Kidney (tissue), 14 donors: ENCODE measurements around the gene TMEM236. TPM values are rescaled to one million over a fixed set of nuclear protein-coding genes. Genes with fewer than 3 reads are reported as not detected.

Experiments used
- DNase-seq, 5 donors: peaks; one replicate each; pipeline ENCODE4 v3.0.0-alpha.2; 2013 to 2020
- FAIRE-seq: peaks from 2 replicates; lab custom pipeline; 2012; peaks lifted over from hg19 to GRCh38; lab: Jason Lieb, UNC
- H3K27ac ChIP-seq, 2 donors: one replicate each; pipeline ENCODE4 v1.7.0; 2013; ENCODE audit warnings: low read depth in 2 of 2, low read length in 2 of 2, inconsistent platforms in 1 of 2
- H3K27me3 ChIP-seq: one replicate; pipeline ENCODE4 v1.7.1; 2013; ENCODE audit warnings: low read length, inconsistent platforms; ENCODE audit not compliant: control insufficient read depth, insufficient read depth
- H3K36me3 ChIP-seq, 3 donors: one replicate each; pipeline versions ENCODE4 v1.7.0 to v1.7.1; 2013; ENCODE audit warnings: low read length in 3 of 3, control low read depth in 1 of 3, inconsistent platforms in 1 of 3; ENCODE audit not compliant: insufficient read depth in 3 of 3, control insufficient read depth in 2 of 3
- H3K4me1 ChIP-seq, 3 donors: one replicate each; pipeline versions ENCODE4 v1.7.0 to v1.7.1; 2013; ENCODE audit warnings: low read length in 3 of 3, inconsistent platforms in 1 of 3, low read depth in 1 of 3; ENCODE audit not compliant: control insufficient read depth in 2 of 3, insufficient read depth in 2 of 3
- H3K4me3 ChIP-seq, 3 donors: one replicate each; pipeline versions ENCODE4 v1.7.0 to v1.8.1; 2013; ENCODE audit warnings: low read length in 3 of 3, control low read depth in 1 of 3, inconsistent platforms in 1 of 3
- H3K9ac ChIP-seq, 3 donors: one replicate each; pipeline versions ENCODE4 v1.7.0 to v1.7.1; 2013; ENCODE audit warnings: low read length in 3 of 3, control low read depth in 1 of 3, inconsistent platforms in 1 of 3
- H3K9me3 ChIP-seq, 3 donors: one replicate each; pipeline versions ENCODE4 v1.7.0 to v1.7.1; 2013; ENCODE audit warnings: low read length in 3 of 3, control low read depth in 1 of 3, inconsistent platforms in 1 of 3; ENCODE audit not compliant: control insufficient read depth in 2 of 3, insufficient read depth in 1 of 3
- intact Hi-C: fragments of 100-400 bp; cut with DNase I; formaldehyde crosslinking; loops from one replicate; pipeline ENCODE4 v1.11.1; 2022
- polyA plus RNA-seq: library from polyadenylated mRNA; stranded (reverse); fragments of 350-450 nt; fragmentation: Illumina TruSeq; extraction: RNeasy Lipid Tissue Mini Kit (QIAGEN cat#74804); gene quantifications from one replicate; pipeline ENCODE4 v1.2.3, GENCODE V29; 2014; ENCODE audit warnings: low read depth, low replicate concordance; ENCODE audit not compliant: insufficient read depth
- total RNA-seq: library from RNA; stranded (reverse); fragmentation: NEBNext Ultra II Directional; extraction: Animal tissue kit (Norgen Biotek cat#: 25700); gene quantifications from one replicate; pipeline ENCODE4 v1.2.1, GENCODE V29; 2021
- TF ChIP-seq, protein P1 (sequence below): IDR thresholded peaks from 3 replicates; pipeline ENCODE4 v1.5.1; 2012; ENCODE audit warnings: mild to moderate bottlenecking, moderate library complexity, borderline replicate concordance; ENCODE audit not compliant: insufficient read depth; ENCODE audit errors: extremely low read depth
- donor health status: control.
- donor health status: control.
- donor health status: control.
- donor health status: control.
- donor health status: control.
- donor health status: DM: yes; HTN: yes; CAD: no.
- donor health status: Normal renal cell carcinoma (clear cell type).

The TMEM236 gene
- total and polyA plus RNA-seq, 2 donors from 2014 or later, result 0.09 to 1.9 TPM

GRCh38 chr10:17782921-17783665 is 31.1 kb downstream of the TMEM236 start:
- no peak overlapping the region for H3K27ac ChIP-seq
- intact Hi-C loops, result no loop called here
- FAIRE-seq (no peak), DNase-seq (peak in 3 of 5 donors; percentile 15 to 64 (median 26))
- no peak overlapping the region for H3K4me3 ChIP-seq
- no peaks in the 10 kb centered on the region for H3K27me3 ChIP-seq
- H3K36me3 ChIP-seq, result no peaks in the 10 kb centered on the region
- no peaks in the 10 kb centered on the region for H3K9me3 ChIP-seq
- TF ChIP-seq, protein P1, sequence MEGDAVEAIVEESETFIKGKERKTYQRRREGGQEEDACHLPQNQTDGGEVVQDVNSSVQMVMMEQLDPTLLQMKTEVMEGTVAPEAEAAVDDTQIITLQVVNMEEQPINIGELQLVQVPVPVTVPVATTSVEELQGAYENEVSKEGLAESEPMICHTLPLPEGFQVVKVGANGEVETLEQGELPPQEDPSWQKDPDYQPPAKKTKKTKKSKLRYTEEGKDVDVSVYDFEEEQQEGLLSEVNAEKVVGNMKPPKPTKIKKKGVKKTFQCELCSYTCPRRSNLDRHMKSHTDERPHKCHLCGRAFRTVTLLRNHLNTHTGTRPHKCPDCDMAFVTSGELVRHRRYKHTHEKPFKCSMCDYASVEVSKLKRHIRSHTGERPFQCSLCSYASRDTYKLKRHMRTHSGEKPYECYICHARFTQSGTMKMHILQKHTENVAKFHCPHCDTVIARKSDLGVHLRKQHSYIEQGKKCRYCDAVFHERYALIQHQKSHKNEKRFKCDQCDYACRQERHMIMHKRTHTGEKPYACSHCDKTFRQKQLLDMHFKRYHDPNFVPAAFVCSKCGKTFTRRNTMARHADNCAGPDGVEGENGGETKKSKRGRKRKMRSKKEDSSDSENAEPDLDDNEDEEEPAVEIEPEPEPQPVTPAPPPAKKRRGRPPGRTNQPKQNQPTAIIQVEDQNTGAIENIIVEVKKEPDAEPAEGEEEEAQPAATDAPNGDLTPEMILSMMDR, result no peak
- peaks cover 0 to 2% (median 0%) of the 10 kb centered on the region in 3 donors for H3K4me1 ChIP-seq
- no peak overlapping the region for H3K9ac ChIP-seq

GRCh38 chr10:17783751-17784150 is 31.8 kb downstream of the TMEM236 start:
- peaks cover 0 to 2% (median 0%) of the 10 kb centered on the region in 3 donors for H3K4me1 ChIP-seq
- no peak overlapping the region for H3K4me3 ChIP-seq
- no peak for DNase-seq
- no peak for FAIRE-seq
- no peak overlapping the region for H3K27ac ChIP-seq
- H3K9ac ChIP-seq, result no peak overlapping the region
- no peaks in the 10 kb centered on the region for H3K36me3 ChIP-seq
- no peaks in the 10 kb centered on the region for H3K27me3 ChIP-seq
- no peaks in the 10 kb centered on the region for H3K9me3 ChIP-seq
- TF ChIP-seq, protein P1, result no peak
- intact Hi-C loops, result no loop called here

DNA sequence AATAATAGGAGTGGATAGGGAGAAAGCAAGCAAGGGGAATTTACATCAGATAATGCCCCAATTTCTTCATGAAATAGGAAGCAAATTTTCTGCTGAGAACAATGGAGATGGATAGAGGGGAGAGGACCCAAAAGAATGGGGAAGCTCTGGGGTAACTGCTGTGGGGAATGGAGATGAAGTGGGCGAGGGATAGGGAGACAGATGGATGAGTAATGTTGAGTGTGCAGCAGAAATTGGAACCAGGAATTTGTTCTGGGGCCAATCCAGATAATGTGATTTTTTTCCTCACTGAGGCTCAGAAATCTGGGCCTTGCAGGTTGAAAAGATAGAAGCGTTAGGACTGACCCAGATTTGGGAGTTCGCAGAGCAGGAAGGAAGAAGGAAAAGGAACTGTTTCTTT is 32.7 kb downstream of the TMEM236 start:
- no peak for FAIRE-seq
- TF ChIP-seq, protein P1, result no peak
- H3K27ac ChIP-seq, result no peak overlapping the region

More for the DNA sequence above, 32.7 kb downstream of the TMEM236 start:
- no peak for DNase-seq
- Histone ChIP-seq H3K9me3 (no peaks in the 10 kb centered on the region), H3K4me1 (peaks cover 0 to 2% (median 0%) of the 10 kb centered on the region in 3 donors), H3K9ac (no peak overlapping the region), H3K4me3 (no peak overlapping the region), H3K27me3 (no peaks in the 10 kb centered on the region), H3K36me3 (no peaks in the 10 kb centered on the region)
- intact Hi-C loops, result no loop called here
